GM12872 (cell line): ENCODE results near the gene NUCB1.

Source experiments
- TF ChIP-seq, protein P1 (sequence below): IDR thresholded peaks from 3 replicates; pipeline ENCODE4 v1.5.1; 2011; ENCODE audit warnings: low read depth, mild to moderate bottlenecking, low read length, moderate library complexity; ENCODE audit not compliant: insufficient read depth

Gene NUCB1

GRCh38 chr19:48959341-48960239, 59.5 kb downstream of the NUCB1 start:
- TF ChIP-seq, protein P1, sequence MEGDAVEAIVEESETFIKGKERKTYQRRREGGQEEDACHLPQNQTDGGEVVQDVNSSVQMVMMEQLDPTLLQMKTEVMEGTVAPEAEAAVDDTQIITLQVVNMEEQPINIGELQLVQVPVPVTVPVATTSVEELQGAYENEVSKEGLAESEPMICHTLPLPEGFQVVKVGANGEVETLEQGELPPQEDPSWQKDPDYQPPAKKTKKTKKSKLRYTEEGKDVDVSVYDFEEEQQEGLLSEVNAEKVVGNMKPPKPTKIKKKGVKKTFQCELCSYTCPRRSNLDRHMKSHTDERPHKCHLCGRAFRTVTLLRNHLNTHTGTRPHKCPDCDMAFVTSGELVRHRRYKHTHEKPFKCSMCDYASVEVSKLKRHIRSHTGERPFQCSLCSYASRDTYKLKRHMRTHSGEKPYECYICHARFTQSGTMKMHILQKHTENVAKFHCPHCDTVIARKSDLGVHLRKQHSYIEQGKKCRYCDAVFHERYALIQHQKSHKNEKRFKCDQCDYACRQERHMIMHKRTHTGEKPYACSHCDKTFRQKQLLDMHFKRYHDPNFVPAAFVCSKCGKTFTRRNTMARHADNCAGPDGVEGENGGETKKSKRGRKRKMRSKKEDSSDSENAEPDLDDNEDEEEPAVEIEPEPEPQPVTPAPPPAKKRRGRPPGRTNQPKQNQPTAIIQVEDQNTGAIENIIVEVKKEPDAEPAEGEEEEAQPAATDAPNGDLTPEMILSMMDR: no peak

- TF ChIP-seq, protein P1: no peak
These were observed 61.0 kb downstream of the NUCB1 start for GRCh38 chr19:48961051-48961649.

DNA sequence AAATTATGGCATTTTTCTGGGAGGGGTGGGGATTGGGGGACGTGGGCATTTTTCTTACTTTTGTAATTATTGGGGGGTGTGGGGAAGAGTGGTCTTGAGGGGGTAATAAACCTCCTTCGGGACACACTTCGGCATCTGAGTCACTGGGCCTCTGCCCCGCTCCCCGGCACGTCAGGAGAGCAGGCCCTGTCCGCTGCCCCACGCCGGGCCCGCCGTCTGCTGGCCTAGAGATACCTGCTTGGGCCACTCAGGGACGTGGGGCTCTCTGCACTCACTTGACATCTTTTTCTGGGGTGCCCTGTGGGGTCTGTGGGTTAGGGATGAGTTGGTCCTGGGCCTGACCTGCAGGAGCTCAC, 61.5 kb downstream of the NUCB1 start:
- TF ChIP-seq, protein P1: no peak

- TF ChIP-seq, protein P1: no peak
These were observed 62.1 kb downstream of the NUCB1 start for GRCh38 chr19:48962029-48962848.

DNA sequence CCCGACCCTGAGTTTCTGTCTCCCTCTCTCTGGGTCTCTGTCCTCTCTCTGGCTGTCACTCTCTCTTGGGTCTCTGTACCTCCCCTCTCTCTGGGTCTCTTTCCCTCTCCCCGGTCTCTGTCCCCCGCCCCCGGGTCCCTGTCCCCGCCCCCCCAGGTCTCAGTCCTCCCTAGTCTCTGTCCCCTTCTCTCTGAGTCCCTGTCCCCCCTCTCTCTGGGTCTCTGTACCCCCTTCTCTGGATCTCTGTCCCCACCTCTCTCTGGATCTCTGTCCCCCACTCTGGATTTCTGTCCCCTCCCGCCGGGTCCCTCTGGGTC, 62.7 kb downstream of the NUCB1 start:
- TF ChIP-seq, protein P1: no peak

DNA sequence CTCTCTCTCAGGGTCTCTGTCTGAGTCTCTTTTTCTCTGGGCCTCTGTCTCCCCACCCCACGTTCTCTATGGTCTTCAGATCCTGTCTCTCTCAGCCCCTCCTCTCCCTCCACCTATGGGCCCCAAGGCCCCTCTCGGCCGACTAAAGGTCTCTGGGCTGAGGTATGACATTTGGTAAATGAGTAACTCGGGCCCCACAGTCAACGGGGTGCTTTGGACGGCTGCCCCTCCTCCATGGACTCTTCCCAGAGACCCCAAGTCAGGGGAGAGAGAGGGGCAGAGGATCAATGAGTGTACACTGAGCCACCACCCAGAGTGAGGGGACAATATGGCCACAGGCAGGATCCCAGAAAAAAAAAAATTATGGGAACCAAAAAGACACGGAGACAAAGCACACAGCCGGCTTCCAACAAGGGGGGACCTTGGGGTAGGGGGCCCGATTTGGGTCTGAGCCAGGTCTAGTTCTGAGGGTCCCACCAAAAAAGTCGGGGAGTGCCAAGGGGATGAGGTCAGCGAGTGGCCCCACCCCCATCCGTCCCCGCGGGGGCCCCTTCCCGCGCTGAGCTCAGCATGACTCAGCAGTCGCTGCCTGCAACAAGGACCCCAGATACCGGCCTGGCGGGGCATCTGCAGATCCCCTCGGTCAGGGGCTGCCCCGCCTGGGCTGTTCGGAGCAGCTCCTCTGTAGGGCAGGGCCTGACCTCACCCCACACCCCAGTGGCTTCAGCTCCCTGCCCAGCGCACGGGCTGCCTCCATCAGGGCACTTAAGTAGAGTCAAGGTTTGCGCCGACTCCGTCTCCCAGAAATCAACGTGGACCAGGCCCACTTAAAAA, 63.5 kb downstream of the NUCB1 start:
- TF ChIP-seq, protein P1: no peak
